Muscle layer of colon (tissue), 2 donors: ENCODE data around the gene GOLIM4.
"Not testable (repeated sequence)": the region's sequence is repeated elsewhere in the genome, so short reads cannot be mapped to it uniquely, and the experiment has no call there.

Experiments used
- H3K27ac ChIP-seq: one replicate; pipeline ENCODE4 v1.7.0; 2013; ENCODE audit warnings: low read depth, mild to moderate bottlenecking, low read length, moderate library complexity
- H3K27me3 ChIP-seq, 2 donors: one replicate each; pipeline ENCODE4 v1.7.0; 2013; ENCODE audit warnings: low read length in 2 of 2, mild to moderate bottlenecking in 2 of 2; ENCODE audit not compliant: insufficient read depth in 2 of 2, control insufficient read depth in 1 of 2
- H3K36me3 ChIP-seq: one replicate; pipeline ENCODE4 v1.7.0; 2013; ENCODE audit warnings: mild to moderate bottlenecking, low read length; ENCODE audit not compliant: insufficient read depth
- H3K4me1 ChIP-seq: one replicate; pipeline ENCODE4 v1.7.0; 2013; ENCODE audit warnings: mild to moderate bottlenecking, low read length; ENCODE audit not compliant: insufficient read depth
- H3K4me3 ChIP-seq, 2 donors: one replicate each; pipeline ENCODE4 v1.7.0; 2013; ENCODE audit warnings: low read length in 2 of 2, low read depth in 1 of 2, mild to moderate bottlenecking in 1 of 2, moderate library complexity in 1 of 2
- H3K9ac ChIP-seq: one replicate; pipeline ENCODE4 v1.7.0; 2013; ENCODE audit warnings: low read length
- H3K9me3 ChIP-seq: one replicate; pipeline ENCODE4 v1.7.0; 2013; ENCODE audit warnings: mild to moderate bottlenecking, low read length
- donor health status: abdominal sarcoma.
- donor health status: Adenocarcinoma of cecum.

GOLIM4 gene, protein sequence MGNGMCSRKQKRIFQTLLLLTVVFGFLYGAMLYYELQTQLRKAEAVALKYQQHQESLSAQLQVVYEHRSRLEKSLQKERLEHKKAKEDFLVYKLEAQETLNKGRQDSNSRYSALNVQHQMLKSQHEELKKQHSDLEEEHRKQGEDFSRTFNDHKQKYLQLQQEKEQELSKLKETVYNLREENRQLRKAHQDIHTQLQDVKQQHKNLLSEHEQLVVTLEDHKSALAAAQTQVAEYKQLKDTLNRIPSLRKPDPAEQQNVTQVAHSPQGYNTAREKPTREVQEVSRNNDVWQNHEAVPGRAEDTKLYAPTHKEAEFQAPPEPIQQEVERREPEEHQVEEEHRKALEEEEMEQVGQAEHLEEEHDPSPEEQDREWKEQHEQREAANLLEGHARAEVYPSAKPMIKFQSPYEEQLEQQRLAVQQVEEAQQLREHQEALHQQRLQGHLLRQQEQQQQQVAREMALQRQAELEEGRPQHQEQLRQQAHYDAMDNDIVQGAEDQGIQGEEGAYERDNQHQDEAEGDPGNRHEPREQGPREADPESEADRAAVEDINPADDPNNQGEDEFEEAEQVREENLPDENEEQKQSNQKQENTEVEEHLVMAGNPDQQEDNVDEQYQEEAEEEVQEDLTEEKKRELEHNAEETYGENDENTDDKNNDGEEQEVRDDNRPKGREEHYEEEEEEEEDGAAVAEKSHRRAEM

DNA sequence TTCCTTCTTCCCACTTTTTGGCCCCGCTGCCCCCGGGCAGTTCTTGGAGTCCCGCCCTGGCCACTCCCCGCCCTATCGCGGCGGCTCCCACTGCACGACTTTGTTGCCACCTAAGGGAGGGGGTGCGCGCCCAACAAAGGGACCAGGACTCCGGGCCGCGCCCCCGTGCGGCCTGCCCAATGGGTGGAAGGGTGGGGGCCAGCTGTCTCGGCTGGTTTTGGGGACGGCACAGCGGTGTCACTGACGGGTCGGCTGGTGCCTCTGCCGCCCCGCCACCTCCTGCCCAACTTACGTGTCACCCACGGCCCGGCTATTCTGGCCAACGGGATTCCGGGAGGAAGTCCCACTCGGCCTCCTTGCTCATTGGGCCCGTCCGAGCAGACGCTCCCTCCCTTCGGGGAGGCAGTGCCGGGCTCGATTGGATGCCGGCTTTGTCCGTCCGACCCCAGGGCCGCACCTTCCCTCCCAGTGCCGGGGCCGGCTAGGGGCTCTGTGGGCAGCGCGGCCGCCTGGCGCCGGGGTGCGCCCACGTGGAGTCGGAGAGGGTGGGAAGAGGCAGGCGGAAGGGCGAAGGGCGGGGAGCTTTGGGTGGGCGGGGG, at the start of gene GOLIM4:
GOLIM4 (minus strand) TSS at position 314 of the 599 bp plus-strand sequence. CDS start 639 bp downstream, outside the sequence.
- Histone ChIP-seq H3K27ac (peak within 1 kb of the TSS; percentile 95), H3K9me3 (no peaks in the 10 kb centered on the region), H3K9ac (peak within 1 kb of the TSS; percentile 77), H3K4me1 (peaks cover 34% of the 10 kb centered on the region), H3K4me3 (peak within 1 kb of the TSS; percentile 88 to 92), H3K36me3 (no peaks in the 10 kb centered on the region), H3K27me3 (no peaks in the 10 kb centered on the region)

DNA sequence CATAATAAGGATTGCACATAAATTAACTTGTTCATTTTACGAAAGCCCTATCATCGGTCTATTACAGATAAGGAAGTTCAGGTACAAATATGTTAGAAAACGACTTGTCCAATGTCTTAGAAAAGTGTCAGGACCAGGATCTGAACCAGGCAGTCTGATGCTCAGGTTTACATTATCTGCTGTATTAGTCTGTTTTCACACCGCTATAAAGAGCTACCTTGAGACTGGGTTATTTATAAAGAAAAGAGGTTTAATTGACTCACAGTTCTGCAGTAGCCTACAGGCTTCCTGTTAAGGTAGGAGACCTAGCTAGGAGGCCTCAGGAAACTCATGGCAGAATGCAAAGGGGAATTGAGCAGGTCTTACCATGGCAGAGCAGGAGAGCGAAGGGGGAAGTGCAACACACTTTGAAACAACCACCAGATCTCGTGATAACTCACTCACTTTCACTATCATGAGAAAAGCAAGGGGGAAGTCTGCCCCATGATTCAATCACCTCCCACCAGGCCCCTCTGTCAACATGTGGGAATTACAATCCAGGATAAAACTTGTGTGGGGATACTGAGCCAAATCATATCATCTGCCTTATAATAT, 45.8 kb upstream of the GOLIM4 start:
- no peak overlapping the region for H3K9ac ChIP-seq
- peaks cover 6% of the 10 kb centered on the region for H3K4me1 ChIP-seq
- no peak overlapping the region for H3K4me3 ChIP-seq
- no peaks in the 10 kb centered on the region for H3K36me3 ChIP-seq
- no peaks in the 10 kb centered on the region for H3K9me3 ChIP-seq
- no peaks in the 10 kb centered on the region for H3K27me3 ChIP-seq
- no peak overlapping the region for H3K27ac ChIP-seq

DNA sequence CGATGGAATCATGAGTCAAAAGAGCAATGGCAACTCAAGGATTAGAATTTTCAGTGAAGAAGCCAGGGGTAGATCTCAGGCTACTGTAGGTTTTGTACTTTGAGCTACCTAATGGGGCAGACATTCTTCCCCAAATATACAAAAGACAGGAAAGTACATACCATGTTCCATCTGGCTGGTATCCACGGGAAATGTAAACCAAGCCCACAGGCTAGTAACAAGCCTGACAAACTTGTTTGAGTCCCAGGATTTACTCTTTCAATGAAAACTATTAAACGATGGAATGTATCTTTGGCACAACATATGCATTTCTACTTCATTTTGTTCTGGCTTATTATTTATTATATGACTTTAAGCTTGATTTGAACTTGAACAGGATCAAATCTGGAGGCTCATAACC, 44.2 kb upstream of the GOLIM4 start:
- Histone ChIP-seq H3K36me3 (no peaks in the 10 kb centered on the region), H3K27ac (no peak overlapping the region), H3K4me1 (peaks cover 6% of the 10 kb centered on the region), H3K9me3 (no peaks in the 10 kb centered on the region), H3K9ac (no peak overlapping the region), H3K4me3 (no peak overlapping the region), H3K27me3 (no peaks in the 10 kb centered on the region)

DNA sequence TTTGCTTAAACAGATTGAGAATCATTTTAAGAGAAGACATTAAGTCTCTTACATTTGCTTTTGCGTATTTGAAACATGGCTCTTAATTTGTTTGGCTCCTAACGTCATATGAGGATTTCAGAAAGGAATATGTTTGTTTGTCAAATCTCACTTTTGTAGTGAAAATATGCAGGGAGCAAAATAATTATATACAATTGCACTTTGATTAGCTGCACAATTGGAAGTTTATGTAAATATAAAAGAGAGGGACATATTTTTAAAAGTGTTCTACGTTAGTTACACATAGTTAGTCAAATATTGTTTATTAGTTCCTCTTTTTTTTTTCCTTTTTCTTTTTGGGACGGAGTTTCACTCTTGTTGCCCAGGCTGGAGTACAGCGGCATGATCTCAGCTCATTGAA, 42.7 kb upstream of the GOLIM4 start:
- Histone ChIP-seq H3K9ac (no peak overlapping the region), H3K36me3 (no peaks in the 10 kb centered on the region), H3K27me3 (no peaks in the 10 kb centered on the region), H3K27ac (no peak overlapping the region), H3K4me1 (peaks cover 6% of the 10 kb centered on the region), H3K9me3 (no peaks in the 10 kb centered on the region), H3K4me3 (no peak overlapping the region)

DNA sequence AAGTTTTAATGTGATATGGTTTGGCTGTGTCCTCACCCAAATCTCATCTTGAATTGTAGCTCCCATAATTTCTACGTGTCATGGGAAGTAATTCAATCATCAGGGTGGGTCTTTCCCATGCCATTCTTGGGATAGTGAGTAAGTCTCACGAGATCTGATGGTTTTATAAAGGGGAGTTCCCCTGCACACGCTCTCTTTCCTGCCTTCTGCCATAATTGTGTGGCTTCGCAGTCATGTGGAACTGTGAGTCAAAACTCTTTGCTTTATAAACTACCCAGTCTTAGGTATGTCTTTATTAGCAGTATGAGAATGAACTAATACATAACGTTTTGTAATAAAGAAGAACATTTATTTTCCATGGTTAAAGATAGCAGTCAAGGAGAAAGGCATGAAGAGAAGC, 39.2 kb upstream of the GOLIM4 start:
- Histone ChIP-seq H3K36me3 (no peaks in the 10 kb centered on the region), H3K27ac (no peak overlapping the region), H3K4me3 (no peak overlapping the region), H3K27me3 (no peaks in the 10 kb centered on the region), H3K9ac (no peak overlapping the region), H3K9me3 (no peaks in the 10 kb centered on the region), H3K4me1 (peaks cover 5% of the 10 kb centered on the region)

DNA sequence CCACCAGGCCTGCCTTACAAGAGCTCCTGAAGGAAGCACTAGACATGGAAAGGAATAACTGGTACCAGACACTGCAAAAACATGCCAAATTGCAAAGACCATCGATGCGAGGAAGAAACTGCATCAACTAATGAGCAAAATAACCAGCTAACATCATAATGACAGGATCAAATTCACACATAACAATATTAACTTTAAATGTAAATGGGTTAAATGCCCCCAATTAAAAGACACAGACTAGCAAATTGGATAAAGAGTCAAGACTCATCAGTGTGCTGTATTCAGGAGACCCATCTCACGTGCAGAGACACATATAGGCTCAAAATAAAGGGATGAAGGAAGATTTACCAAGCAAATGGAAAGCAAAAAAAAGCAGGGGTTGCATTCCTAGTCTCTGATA, 34.5 kb upstream of the GOLIM4 start:
- not testable (repeated sequence) for H3K4me1 ChIP-seq, H3K36me3 ChIP-seq, H3K27me3 ChIP-seq, H3K9ac ChIP-seq, H3K4me3 ChIP-seq, H3K9me3 ChIP-seq, H3K27ac ChIP-seq

DNA sequence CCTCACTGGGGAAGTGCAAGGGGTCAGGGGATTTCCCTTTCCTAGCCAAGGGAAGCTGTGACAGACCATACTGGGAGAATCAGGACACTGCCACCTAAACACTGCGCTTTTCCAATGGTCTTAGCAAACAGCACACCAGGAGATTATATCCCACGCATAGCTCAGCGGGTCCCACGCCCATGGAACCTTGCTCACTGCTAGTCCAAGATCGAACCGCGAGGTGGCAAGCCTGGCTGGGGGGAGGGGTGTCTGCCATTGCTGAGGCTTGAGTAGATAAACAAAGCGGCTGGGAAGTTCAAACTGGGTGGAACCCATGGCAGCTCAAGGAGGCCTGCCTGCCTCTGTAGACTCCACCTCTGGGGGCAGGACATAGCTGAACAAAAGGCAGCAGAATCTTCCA, 32.7 kb upstream of the GOLIM4 start:
- H3K27me3 ChIP-seq, H3K27ac ChIP-seq, H3K36me3 ChIP-seq, H3K9me3 ChIP-seq, H3K4me3 ChIP-seq, H3K4me1 ChIP-seq, H3K9ac ChIP-seq: not testable (repeated sequence)

DNA sequence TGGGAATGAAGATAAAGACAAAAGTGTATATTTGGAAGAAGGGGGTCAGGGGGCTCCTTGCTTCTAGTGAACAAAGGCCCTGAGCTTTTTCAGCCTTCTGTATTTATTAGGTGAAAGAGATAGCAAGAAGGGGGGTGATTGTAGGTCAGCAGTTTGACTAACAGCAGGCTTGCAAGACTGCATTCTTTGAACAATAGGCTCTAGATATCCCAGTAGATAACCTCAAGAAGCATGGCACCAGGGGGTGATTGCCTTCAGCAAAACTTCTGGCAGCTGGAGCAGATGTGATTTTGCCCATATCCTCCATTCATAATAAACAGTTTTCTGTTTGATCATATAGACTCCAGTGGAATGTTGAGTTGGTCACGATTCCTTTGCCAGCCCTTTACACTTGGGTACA, 31.7 kb upstream of the GOLIM4 start:
- Histone ChIP-seq H3K27ac (no peak overlapping the region), H3K9ac (no peak overlapping the region), H3K4me1 (peaks cover 18% of the 10 kb centered on the region), H3K4me3 (no peak overlapping the region), H3K27me3 (no peaks in the 10 kb centered on the region), H3K9me3 (no peaks in the 10 kb centered on the region), H3K36me3 (no peaks in the 10 kb centered on the region)

DNA sequence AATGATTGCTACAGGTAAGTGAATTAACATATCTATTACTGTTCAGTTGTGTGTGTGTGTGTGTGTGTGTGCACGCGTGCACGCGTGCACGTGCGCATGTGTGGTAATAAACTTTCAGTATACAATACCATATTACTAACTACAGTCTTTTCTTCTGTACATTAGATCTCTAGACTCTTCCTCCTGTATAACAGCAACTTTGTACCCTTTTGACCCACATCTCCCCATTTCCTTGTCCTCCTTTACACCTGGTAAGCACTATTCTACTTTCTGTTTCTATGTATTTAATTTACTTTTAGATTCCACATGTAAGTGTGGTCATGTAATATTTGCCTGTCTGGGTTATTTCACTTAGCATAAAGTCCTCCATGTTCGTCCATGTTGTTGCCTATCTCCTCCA, 29.1 kb upstream of the GOLIM4 start:
- Histone ChIP-seq H3K4me1 (peaks cover 24% of the 10 kb centered on the region), H3K27ac (no peak overlapping the region), H3K9me3 (no peaks in the 10 kb centered on the region), H3K36me3 (no peaks in the 10 kb centered on the region), H3K4me3 (no peak overlapping the region), H3K27me3 (no peaks in the 10 kb centered on the region), H3K9ac (no peak overlapping the region)

DNA sequence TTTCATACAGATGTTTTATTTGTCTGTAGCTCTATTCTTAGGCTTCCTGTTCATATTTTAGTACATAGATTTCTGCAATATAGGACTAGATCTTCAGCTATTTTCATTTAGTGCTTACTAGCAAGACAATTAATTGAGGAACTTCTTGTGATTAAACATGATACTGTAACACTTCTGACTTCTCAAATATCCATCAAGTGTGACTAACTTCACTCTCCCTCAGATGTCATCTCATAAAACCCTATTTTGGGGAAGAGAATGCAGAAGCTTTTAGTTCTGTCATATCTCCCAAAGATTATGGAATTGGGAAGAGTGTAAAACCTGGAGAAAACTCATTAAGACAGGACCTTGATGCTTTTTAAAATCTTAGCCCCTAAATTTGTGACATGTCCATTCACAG, 28.6 kb upstream of the GOLIM4 start:
- H3K4me1 ChIP-seq = peaks cover 24% of the 10 kb centered on the region
- no peak overlapping the region for H3K4me3 ChIP-seq
- no peaks in the 10 kb centered on the region for H3K36me3 ChIP-seq
- no peak overlapping the region for H3K9ac ChIP-seq
- no peak overlapping the region for H3K27ac ChIP-seq
- H3K27me3 ChIP-seq = no peaks in the 10 kb centered on the region
- no peaks in the 10 kb centered on the region for H3K9me3 ChIP-seq
